Diencephalon (tissue), 1 donor: ENCODE results near the gene C2CD4A. TPM values are rescaled to one million over a fixed set of nuclear protein-coding genes. Genes with fewer than 3 reads are reported as not detected.

Experiments used
- total RNA-seq: library from RNA; depleted of rRNA; stranded (reverse); fragments of >200 nt; gene quantifications from one replicate; pipeline ENCODE4 v1.2.3, GENCODE V29; 2014

The C2CD4A gene
- under 0.01 TPM for total RNA-seq

GRCh38 chr15:62066663-62067447, at the start of gene C2CD4A:
TSS of gene C2CD4A (plus strand) at chr15:62066977. CDS start at chr15:62067614, 637 bp downstream.

GRCh38 chr15:62060113-62060895, 6.5 kb upstream of the C2CD4A start, which contains the start of gene VPS13C:
TSS of gene VPS13C (minus strand) at chr15:62060447. CDS start at chr15:62060374, 73 bp downstream.

Other genes starting within 250 kb of the C2CD4A start
- gene VPS13C, start 6.5 kb upstream of the C2CD4A start, total RNA-seq: 113 TPM
- 1.2 TPM for gene C2CD4B, start 98.3 kb downstream of the C2CD4A start, total RNA-seq